ENCODE measurements around the gene LRP1-AS.

Gene LRP1-AS

DNA sequence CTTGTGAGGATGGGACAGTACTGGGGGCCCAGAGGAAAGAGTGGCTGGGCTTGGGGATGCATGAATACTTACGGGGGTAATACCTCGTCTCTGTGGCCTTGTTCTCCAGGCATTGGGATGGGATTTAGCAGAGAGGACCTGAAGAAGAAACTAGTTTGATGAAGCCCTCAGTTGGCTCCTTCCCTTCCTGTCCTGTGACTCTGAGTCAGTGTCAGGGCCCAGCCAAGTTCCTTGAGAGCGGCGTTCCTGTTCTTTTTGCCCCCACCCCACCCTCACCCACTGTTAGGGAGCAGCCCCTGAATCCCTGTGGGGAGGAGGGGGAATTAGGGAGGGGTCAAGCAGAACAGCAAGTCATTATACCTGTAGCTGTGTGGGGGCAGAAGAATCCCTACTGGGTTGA lies 5.2 kb upstream of the LRP1-AS start:
- TF ChIP-seq, protein P1, sequence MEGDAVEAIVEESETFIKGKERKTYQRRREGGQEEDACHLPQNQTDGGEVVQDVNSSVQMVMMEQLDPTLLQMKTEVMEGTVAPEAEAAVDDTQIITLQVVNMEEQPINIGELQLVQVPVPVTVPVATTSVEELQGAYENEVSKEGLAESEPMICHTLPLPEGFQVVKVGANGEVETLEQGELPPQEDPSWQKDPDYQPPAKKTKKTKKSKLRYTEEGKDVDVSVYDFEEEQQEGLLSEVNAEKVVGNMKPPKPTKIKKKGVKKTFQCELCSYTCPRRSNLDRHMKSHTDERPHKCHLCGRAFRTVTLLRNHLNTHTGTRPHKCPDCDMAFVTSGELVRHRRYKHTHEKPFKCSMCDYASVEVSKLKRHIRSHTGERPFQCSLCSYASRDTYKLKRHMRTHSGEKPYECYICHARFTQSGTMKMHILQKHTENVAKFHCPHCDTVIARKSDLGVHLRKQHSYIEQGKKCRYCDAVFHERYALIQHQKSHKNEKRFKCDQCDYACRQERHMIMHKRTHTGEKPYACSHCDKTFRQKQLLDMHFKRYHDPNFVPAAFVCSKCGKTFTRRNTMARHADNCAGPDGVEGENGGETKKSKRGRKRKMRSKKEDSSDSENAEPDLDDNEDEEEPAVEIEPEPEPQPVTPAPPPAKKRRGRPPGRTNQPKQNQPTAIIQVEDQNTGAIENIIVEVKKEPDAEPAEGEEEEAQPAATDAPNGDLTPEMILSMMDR (IDR thresholded peaks at IDR 0.05; ENCODE audit: borderline replicate concordance, extremely low read depth, low read length, poor library complexity, severe bottlenecking): no peak
- TF ChIP-seq EZH2 (IDR thresholded peaks at IDR 0.05; ENCODE audit: borderline replicate concordance, low read depth, low read length, severe bottlenecking): no peak
- Histone ChIP-seq H3K27ac (ENCODE audit: low read length) (no peak overlapping the region), H3K4me2 (ENCODE audit: insufficient read depth, low read length) (no peak overlapping the region), H3K4me3 (ENCODE audit: low read depth in 1 of 2, low read length in 2 of 2) (no peak overlapping the region), H3K36me3 (ENCODE audit: insufficient read depth, low read length) (no peaks in the 10 kb centered on the region), H4K20me1 (ENCODE audit: insufficient read depth, low read length) (no peaks in the 10 kb centered on the region), H2AFZ (ENCODE audit: low read depth, low read length) (no peak overlapping the region), H3K79me2 (ENCODE audit: insufficient read depth, low read length) (no peaks in the 10 kb centered on the region), H3K9me3 (ENCODE audit: insufficient read depth, low read length, severe bottlenecking) (no peaks in the 10 kb centered on the region), H3K27me3 (ENCODE audit: insufficient read depth, low read length, poor library complexity) (no peaks in the 10 kb centered on the region), H3K4me1 (ENCODE audit: insufficient read depth, low read length) (0 out of 2 replicates have a peak, but pooled peaks cover under 1% of the 10 kb centered on the region), H3K9ac (ENCODE audit: low read depth, low read length) (no peak overlapping the region)
- ATAC-seq (ENCODE audit: insufficient read depth, low read depth): no peak
- DNase-seq: no peak

DNA sequence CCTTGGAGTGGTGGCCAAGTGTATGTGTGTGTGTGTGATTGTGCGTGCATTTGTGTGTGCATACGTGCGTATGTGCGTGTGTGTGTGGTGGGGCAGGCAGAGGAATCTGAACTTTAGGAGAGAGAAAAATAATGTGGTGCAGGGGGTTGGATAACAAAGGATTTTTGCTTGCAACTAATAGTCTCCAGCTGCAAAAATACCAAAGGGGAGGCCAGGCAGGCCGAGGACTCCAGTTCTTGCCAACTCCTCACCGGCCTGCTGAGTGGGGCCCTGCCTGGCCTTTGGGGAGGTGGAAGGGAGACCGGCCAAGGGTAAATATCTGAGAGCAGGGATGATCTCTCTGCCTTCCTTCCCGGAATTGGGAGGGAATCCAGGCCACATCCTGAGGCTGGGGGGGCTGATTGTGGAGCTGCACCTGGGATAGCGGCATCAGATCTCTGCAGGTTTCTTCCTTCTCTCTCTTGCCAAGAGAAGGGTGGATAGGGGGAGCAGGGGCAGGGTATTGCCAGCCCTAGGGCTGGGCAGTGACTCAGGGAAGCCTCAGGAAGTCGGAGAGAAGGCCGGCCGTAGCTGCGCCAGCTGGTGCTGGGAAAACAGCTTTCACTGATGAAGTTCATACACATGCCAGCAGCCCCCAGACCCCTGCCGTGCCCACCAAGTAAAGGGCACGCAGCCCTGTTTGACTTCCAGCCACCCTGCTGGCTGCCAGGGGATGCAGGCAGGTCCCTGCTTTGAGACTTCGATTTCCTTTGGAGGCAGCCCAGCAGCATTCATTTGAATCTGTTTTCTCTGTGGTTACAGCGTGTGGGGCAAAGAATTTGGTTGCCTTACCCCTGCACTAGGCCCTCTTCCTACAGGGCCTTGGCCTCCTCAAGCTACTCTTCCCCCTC lies 4.6 kb upstream of the LRP1-AS start:
- Histone ChIP-seq H4K20me1 (ENCODE audit: insufficient read depth, low read length) (no peaks in the 10 kb centered on the region), H3K4me1 (ENCODE audit: insufficient read depth, low read length) (no peaks in the 10 kb centered on the region), H3K4me3 (ENCODE audit: low read depth in 1 of 2, low read length in 2 of 2) (no peak overlapping the region), H3K9me3 (ENCODE audit: insufficient read depth, low read length, severe bottlenecking) (no peaks in the 10 kb centered on the region), H3K27me3 (ENCODE audit: insufficient read depth, low read length, poor library complexity) (no peaks in the 10 kb centered on the region), H3K36me3 (ENCODE audit: insufficient read depth, low read length) (no peaks in the 10 kb centered on the region), H3K9ac (ENCODE audit: low read depth, low read length) (no peak overlapping the region), H2AFZ (ENCODE audit: low read depth, low read length) (no peak overlapping the region), H3K4me2 (ENCODE audit: insufficient read depth, low read length) (no peak overlapping the region), H3K79me2 (ENCODE audit: insufficient read depth, low read length) (no peaks in the 10 kb centered on the region), H3K27ac (ENCODE audit: low read length) (no peak overlapping the region)
- DNase-seq: no peak
- TF ChIP-seq, protein P1 (IDR thresholded peaks at IDR 0.05; ENCODE audit: borderline replicate concordance, extremely low read depth, low read length, poor library complexity, severe bottlenecking): no peak
- TF ChIP-seq EZH2 (IDR thresholded peaks at IDR 0.05; ENCODE audit: borderline replicate concordance, low read depth, low read length, severe bottlenecking): no peak
- ATAC-seq (ENCODE audit: insufficient read depth, low read depth): no peak

GRCh38 chr12:57150400-57151000 lies 3.1 kb upstream of the LRP1-AS start:
- Histone ChIP-seq H3K4me3 (ENCODE audit: low read depth in 1 of 2, low read length in 2 of 2) (no peak overlapping the region), H3K36me3 (ENCODE audit: insufficient read depth, low read length) (no peaks in the 10 kb centered on the region), H3K4me2 (ENCODE audit: insufficient read depth, low read length) (no peak overlapping the region), H2AFZ (ENCODE audit: low read depth, low read length) (no peak overlapping the region), H3K4me1 (ENCODE audit: insufficient read depth, low read length) (no peaks in the 10 kb centered on the region), H3K27me3 (ENCODE audit: insufficient read depth, low read length, poor library complexity) (no peaks in the 10 kb centered on the region), H3K27ac (ENCODE audit: low read length) (no peak overlapping the region), H3K9ac (ENCODE audit: low read depth, low read length) (no peak overlapping the region), H3K79me2 (ENCODE audit: insufficient read depth, low read length) (no peaks in the 10 kb centered on the region), H4K20me1 (ENCODE audit: insufficient read depth, low read length) (no peaks in the 10 kb centered on the region), H3K9me3 (ENCODE audit: insufficient read depth, low read length, severe bottlenecking) (no peaks in the 10 kb centered on the region)
- no peak for ATAC-seq (ENCODE audit: insufficient read depth, low read depth)
- no peak for TF ChIP-seq EZH2 (IDR thresholded peaks at IDR 0.05; ENCODE audit: borderline replicate concordance, low read depth, low read length, severe bottlenecking)
- TF ChIP-seq, protein P1 (IDR thresholded peaks at IDR 0.05; ENCODE audit: borderline replicate concordance, extremely low read depth, low read length, poor library complexity, severe bottlenecking): no peak
- DNase-seq: no peak

Measured in DND-41 (cell line).